ENCODE measurements around the gene CNN2.

GRCh38 chr19:1045247-1045603 lies 18.8 kb downstream of the CNN2 start:
- TF ChIP-seq CTCF (IDR thresholded peaks at IDR 0.05) (no peak), POLR2A (IDR thresholded peaks at IDR 0.05) (no peak)
